ENCODE data around the gene SGSM2.

DNA sequence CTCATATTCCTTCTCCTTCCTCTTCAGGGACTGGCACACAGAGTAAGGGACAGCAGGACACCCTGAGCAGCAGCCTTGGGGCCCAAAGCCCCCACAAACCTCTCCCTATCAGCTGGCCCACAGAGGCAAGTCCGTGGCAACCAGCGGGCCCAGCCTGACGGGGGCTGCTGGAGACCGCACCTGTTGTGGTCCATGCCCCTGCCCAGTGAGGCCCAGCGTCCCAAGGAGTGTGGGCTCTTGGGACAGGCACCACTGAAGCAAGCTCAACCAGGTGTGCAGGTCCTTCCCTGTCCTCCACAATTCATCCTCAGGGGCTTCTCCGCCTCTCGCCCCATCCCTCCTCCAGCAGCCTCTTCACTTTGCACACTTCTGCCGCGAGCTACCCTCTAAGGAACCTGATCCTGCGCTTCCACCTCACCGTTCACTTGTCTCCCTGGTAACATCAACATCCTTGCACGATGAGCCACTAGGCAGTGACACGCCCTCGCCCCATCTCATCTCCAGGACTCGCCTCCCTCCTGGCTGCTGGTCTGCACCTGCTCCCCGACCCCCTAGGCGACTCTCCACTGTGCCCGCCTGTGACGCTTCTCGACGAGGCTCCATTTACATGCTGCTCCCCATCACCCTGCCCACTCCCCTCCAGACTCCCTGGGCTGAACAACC, 50.9 kb downstream of the SGSM2 start:
- TF ChIP-seq, protein P1, sequence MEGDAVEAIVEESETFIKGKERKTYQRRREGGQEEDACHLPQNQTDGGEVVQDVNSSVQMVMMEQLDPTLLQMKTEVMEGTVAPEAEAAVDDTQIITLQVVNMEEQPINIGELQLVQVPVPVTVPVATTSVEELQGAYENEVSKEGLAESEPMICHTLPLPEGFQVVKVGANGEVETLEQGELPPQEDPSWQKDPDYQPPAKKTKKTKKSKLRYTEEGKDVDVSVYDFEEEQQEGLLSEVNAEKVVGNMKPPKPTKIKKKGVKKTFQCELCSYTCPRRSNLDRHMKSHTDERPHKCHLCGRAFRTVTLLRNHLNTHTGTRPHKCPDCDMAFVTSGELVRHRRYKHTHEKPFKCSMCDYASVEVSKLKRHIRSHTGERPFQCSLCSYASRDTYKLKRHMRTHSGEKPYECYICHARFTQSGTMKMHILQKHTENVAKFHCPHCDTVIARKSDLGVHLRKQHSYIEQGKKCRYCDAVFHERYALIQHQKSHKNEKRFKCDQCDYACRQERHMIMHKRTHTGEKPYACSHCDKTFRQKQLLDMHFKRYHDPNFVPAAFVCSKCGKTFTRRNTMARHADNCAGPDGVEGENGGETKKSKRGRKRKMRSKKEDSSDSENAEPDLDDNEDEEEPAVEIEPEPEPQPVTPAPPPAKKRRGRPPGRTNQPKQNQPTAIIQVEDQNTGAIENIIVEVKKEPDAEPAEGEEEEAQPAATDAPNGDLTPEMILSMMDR (IDR thresholded peaks at IDR 0.05), result no peak
- TF ChIP-seq POLR2A (IDR thresholded peaks at IDR 0.05), result no peak

Measured in body of pancreas (tissue), 4 donors.